B cell (primary cell): ENCODE results near the gene CCDC85A.

ENCODE experiments used
- CTCF ChIP-seq: fragments of 200-600 bp; IDR thresholded peaks from one replicate; pipeline ENCODE4 v1.8.0; 2022; ENCODE audit warnings: antibody characterized with exemption, mild to moderate bottlenecking
- EZH2 ChIP-seq: IDR thresholded peaks from 2 replicates; pipeline ENCODE4 v1.6.1; 2012; ENCODE audit warnings: borderline replicate concordance, low read depth, mild to moderate bottlenecking, moderate library complexity, low read length; ENCODE audit not compliant: insufficient read depth, poor library complexity, severe bottlenecking

GRCh38 chr2:56215911-56216310 is 32.1 kb downstream of the CCDC85A start:
- TF ChIP-seq CTCF: no peak
- TF ChIP-seq EZH2: no peak
